Regular cardiac myocyte (primary cell): Measurements from ENCODE around the gene OR5D16. TPM values are rescaled to one million over a fixed set of nuclear protein-coding genes. Genes with fewer than 3 reads are reported as not detected.

ENCODE experiments used
- total RNA-seq: library from RNA; depleted of rRNA; stranded (reverse); fragments of >200 nt; gene quantifications from 2 replicates; pipeline ENCODE4 v1.2.3, GENCODE V29; 2014

Gene OR5D16
- not detected in 2 replicates for total RNA-seq

GRCh38 chr11:55838452-55838851, at the start of gene OR5D16:
Gene OR5D16 (plus strand): TSS chr11:55838752. CDS start chr11:55838752, 0 bp downstream.

GRCh38 chr11:55795256-55795655, 43.3 kb upstream of the OR5D16 start, which contains the start of gene OR5D14:
Gene OR5D14 (plus strand): TSS chr11:55795556. CDS start chr11:55795556, 0 bp downstream.

GRCh38 chr11:55811067-55811466, 27.5 kb upstream of the OR5D16 start, which contains the start of gene OR5L1:
Gene OR5L1 (plus strand): TSS chr11:55811367. CDS start chr11:55811467, 100 bp downstream.

GRCh38 chr11:55819330-55819729, 19.2 kb upstream of the OR5D16 start, which contains the start of gene OR5D18:
Gene OR5D18 (plus strand): TSS chr11:55819630. CDS start chr11:55819630, 0 bp downstream.

GRCh38 chr11:55826919-55827318, 11.6 kb upstream of the OR5D16 start, which contains the start of gene OR5L2:
Gene OR5L2 (plus strand): TSS chr11:55827219. CDS start chr11:55827219, 0 bp downstream.

GRCh38 chr11:55882997-55883396, 44.4 kb downstream of the OR5D16 start, which contains the start of gene TRIM51:
Gene TRIM51 (plus strand): TSS chr11:55883297. CDS start chr11:55885429, 2,132 bp downstream.

Other genes with a start within 250 kb of the OR5D16 start
- not detected in 2 replicates for gene OR4C11, start 231.1 kb upstream of the OR5D16 start, total RNA-seq
- gene OR4P4, start 203.6 kb upstream of the OR5D16 start, total RNA-seq: not detected in 2 replicates
- gene OR4S2, start 190.4 kb upstream of the OR5D16 start, total RNA-seq: not detected in 2 replicates
- not detected in 2 replicates for gene OR4C6, start 176.6 kb upstream of the OR5D16 start, total RNA-seq
- not detected in 2 replicates for gene OR5D13, start 65.3 kb upstream of the OR5D16 start, total RNA-seq
- not detected in 2 replicates for gene OR5D14, start 43.2 kb upstream of the OR5D16 start, total RNA-seq
- gene OR5L1, start 27.4 kb upstream of the OR5D16 start, total RNA-seq: not detected in 2 replicates
- gene OR5D18, start 19.1 kb upstream of the OR5D16 start, total RNA-seq: not detected in 2 replicates
- not detected in 2 replicates for gene OR5L2, start 11.5 kb upstream of the OR5D16 start, total RNA-seq
- not detected in 2 replicates for gene TRIM51, start 44.5 kb downstream of the OR5D16 start, total RNA-seq
- gene OR5W2, start 75.8 kb downstream of the OR5D16 start, total RNA-seq: not detected in 2 replicates
- not detected in 2 replicates for gene OR5I1, start 97.6 kb downstream of the OR5D16 start, total RNA-seq
- gene OR10AG1, start 131.2 kb downstream of the OR5D16 start, total RNA-seq: not detected in 2 replicates
- gene OR5F1, start 155.9 kb downstream of the OR5D16 start, total RNA-seq: not detected in 2 replicates
- not detected in 2 replicates for gene OR5AS1, start 188.9 kb downstream of the OR5D16 start, total RNA-seq